ENCODE measurements around the gene MINPP1. TPM values are rescaled to one million over a fixed set of nuclear protein-coding genes. Genes with fewer than 3 reads are reported as not detected.

The MINPP1 gene
- total RNA-seq, 2 donors from 2014 or later, result 8.3 to 13.6 TPM

- ATAC-seq, result no peak
- peaks cover 8 to 17% of the 10 kb centered on the region in 2 donors for H3K4me1 Mint-ChIP-seq (ENCODE audit: low read depth in 2 of 2)
- no peak overlapping the region for H3K27ac Mint-ChIP-seq
- DNase-seq (ENCODE audit: low spot score), result no peak
- no peaks in the 10 kb centered on the region for H3K27me3 Mint-ChIP-seq
- no peaks in the 10 kb centered on the region for H3K36me3 Mint-ChIP-seq
- H3K4me3 Mint-ChIP-seq, result no peak overlapping the region
- H3K9me3 Mint-ChIP-seq, result no peaks in the 10 kb centered on the region
These were observed 29.6 kb downstream of the MINPP1 start for GRCh38 chr10:87534173-87534858.

DNA sequence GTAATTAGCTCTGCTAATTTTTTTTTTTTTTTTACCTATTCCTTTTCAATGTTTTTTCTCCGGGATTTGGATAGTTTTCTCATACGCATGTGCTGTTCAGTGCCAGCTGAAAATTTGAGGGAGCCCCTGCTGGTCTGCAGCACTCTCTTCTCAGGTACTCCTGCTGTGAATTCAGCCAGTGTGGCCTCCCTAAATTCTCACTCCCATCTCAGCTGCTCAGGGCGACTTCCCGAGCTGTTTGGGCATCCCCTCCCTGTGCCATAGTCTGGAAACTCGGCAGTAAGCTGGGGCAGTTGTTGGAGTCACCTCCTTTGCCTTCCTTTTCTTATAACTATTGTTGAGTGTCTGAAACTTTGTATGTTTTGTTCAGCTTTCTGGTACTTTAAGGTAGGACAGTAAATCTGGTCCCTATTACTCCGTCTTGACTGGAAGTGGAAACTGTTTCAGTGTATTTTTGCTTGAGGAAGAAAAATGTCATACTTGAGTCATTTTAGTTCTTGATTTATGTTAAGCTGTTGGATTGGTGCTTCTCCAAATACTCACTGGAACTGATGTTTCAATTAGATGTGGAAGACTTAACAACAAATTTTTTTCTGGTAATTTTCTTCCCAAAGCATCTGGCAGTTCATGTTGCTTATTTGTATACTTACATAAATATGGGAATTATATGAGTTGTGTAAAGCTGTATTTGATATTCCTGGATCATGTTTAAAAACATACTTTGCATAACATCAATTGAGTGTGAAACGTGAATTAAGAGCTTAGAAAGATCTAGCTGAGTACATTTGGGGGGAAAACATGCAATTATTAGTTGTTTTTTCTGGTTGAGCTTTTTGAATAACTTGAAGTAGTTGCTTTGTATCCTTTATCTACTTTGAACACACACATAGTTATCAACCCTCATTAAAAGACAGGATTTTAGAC is 33.7 kb downstream of the MINPP1 start:
- H3K27ac Mint-ChIP-seq, result no peak overlapping the region
- no peaks in the 10 kb centered on the region for H3K27me3 Mint-ChIP-seq
- H3K4me3 Mint-ChIP-seq, result no peak overlapping the region
- DNase-seq (ENCODE audit: low spot score) (no peak), ATAC-seq (no peak)
- H3K36me3 Mint-ChIP-seq, result peaks cover 26% of the 10 kb centered on the region
- H3K4me1 Mint-ChIP-seq (ENCODE audit: low read depth in 2 of 2), result peaks cover 12 to 23% of the 10 kb centered on the region in 2 donors
- peaks cover 8% of the 10 kb centered on the region for H3K9me3 Mint-ChIP-seq

DNA sequence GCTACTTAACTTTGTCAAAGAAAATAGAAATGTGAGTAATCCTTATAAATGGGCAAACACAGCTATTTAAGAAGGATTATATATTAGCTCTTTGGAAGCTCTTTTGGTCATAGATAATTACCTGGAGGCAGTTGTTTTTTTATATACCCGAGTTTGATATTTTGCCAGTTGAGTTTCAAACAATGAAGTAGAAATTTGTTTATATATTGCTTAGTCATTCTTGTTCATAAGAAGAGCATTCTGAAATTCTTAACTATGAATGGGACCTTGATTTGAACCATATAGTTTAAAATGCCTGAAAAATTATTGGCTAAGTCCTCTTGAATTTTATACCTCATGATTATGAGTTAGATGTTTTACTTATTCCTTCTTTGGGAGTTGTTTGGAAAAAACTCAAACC is 36.4 kb downstream of the MINPP1 start:
- Mint-ChIP-seq H3K36me3 (peaks cover 26% of the 10 kb centered on the region), H3K9me3 (peaks cover 8% of the 10 kb centered on the region), H3K4me1 (ENCODE audit: low read depth in 2 of 2) (peaks cover 20 to 30% of the 10 kb centered on the region in 2 donors), H3K4me3 (no peak overlapping the region), H3K27me3 (no peaks in the 10 kb centered on the region), H3K27ac (no peak overlapping the region)
- ATAC-seq (no peak), DNase-seq (ENCODE audit: low spot score) (no peak)

DNA sequence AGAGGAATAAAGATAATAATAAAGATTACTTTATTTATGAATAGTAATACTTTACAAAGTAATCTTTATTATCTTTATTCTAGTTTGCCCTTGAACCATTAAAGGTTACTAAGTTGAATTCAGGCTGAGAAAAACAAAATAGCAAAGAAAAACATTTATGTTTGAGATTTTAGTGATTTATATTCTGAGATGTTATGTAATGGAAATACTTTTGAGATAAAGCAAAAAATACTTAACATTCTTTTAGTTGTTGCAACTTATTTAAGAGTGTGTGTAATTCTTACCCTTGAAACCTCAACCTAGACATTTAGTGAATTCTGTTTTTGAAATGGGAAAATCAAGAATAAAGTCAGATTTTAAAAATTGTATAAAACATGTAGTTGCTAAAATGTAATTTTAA is 40.0 kb downstream of the MINPP1 start:
- ATAC-seq, result no peak
- Mint-ChIP-seq H3K27ac (no peak overlapping the region), H3K36me3 (peaks cover 26% of the 10 kb centered on the region)

DNA sequence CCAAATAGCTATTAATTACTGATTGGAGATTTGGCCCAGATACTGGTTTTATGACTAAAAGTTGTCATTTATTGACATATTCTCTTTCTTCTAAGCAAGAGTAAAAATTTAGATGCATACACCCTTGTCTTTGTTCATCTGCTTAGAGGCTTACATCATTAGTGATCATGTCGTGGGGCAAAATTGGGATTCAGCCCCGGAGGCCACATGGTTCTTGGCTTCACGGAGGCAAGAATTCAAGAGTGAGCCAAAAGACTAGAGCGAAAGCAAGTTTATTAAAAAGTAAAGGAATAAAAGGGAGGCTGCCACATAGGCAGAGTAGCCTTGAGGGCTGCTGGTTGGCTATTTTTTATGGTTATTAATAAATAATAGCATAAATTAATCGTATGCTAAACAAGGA is 41.1 kb downstream of the MINPP1 start:
- Mint-ChIP-seq H3K27ac (peak overlapping the region in 1 of 2 donors; percentile 77), H3K27me3 (no peaks in the 10 kb centered on the region), H3K9me3 (peaks cover 8% of the 10 kb centered on the region), H3K4me1 (ENCODE audit: low read depth in 2 of 2) (peaks cover 17% of the 10 kb centered on the region in 2 donors), H3K4me3 (no peak overlapping the region), H3K36me3 (peaks cover 20% of the 10 kb centered on the region)
- DNase-seq (ENCODE audit: low spot score) (no peak), ATAC-seq (no peak)

More for the DNA sequence above, 40.0 kb downstream of the MINPP1 start:
- Mint-ChIP-seq H3K9me3 (peaks cover 8% of the 10 kb centered on the region), H3K27me3 (no peaks in the 10 kb centered on the region), H3K4me3 (no peak overlapping the region), H3K4me1 (ENCODE audit: low read depth in 2 of 2) (peaks cover 17 to 18% of the 10 kb centered on the region in 2 donors)
- DNase-seq (ENCODE audit: low spot score), result no peak

DNA sequence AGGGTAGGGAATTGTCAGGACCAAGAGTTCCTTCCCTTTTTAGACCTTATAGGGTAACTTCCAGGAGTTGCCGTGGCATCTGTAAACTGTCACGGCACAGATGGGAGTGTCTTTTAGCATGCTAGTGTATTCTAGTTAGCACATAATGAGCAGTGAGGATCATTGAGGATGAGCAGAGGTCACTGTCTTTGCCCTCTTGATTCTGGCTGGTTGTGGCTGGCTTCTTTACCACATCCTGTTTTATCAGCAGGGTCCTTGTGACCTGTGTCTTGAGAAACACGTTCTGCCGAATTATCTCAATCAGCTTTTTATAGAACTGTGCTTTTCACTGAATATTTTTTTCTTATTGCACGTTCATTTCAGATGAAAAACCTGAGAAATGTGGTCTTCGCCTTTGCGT is 41.5 kb downstream of the MINPP1 start:
- no peak for DNase-seq (ENCODE audit: low spot score)
- ATAC-seq, result peak; percentile 82 to 89
- Mint-ChIP-seq H3K4me3 (peak overlapping the region; percentile 60), H3K9me3 (peaks cover 8% of the 10 kb centered on the region), H3K4me1 (ENCODE audit: low read depth in 2 of 2) (peaks cover 17 to 20% of the 10 kb centered on the region in 2 donors), H3K27ac (peak overlapping the region; percentile 49 to 77), H3K27me3 (no peaks in the 10 kb centered on the region), H3K36me3 (peaks cover 19% of the 10 kb centered on the region)

DNA sequence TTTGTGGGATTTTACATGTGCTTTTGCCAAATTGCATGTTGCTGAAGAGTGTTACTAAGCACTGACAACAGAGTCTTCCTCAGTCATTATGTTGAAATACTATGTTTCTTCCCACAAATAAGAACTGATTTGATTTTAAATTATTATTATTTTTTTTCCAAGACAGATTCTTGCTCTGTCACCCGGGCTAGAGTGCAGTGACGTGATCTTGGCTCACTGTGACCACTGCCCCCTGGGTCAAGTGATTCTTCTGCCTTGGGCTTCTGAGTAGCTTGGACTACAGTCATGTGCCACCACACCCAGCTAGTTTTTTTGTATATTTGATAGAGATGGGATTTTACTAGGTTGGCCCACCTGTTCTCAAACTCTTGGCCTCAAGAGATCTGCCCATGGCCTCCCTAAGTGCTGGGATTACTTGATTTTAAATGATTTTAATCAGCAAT is 42.3 kb downstream of the MINPP1 start:
- Mint-ChIP-seq H3K36me3 (peaks cover 12% of the 10 kb centered on the region), H3K9me3 (peaks cover 8% of the 10 kb centered on the region)
- ATAC-seq, result no peak

GRCh38 chr10:87547734-87548311 is 43.1 kb downstream of the MINPP1 start:
- no peak overlapping the region for H3K27ac Mint-ChIP-seq
- H3K9me3 Mint-ChIP-seq, result peaks cover 4% of the 10 kb centered on the region
- H3K4me1 Mint-ChIP-seq (ENCODE audit: low read depth in 2 of 2), result peaks cover 18 to 20% of the 10 kb centered on the region in 2 donors
- H3K36me3 Mint-ChIP-seq, result peaks cover 9% of the 10 kb centered on the region
- no peaks in the 10 kb centered on the region for H3K27me3 Mint-ChIP-seq
- H3K4me3 Mint-ChIP-seq, result no peak overlapping the region
- DNase-seq (ENCODE audit: low spot score) (no peak), ATAC-seq (no peak)

More for the DNA sequence above, 42.3 kb downstream of the MINPP1 start:
- DNase-seq (ENCODE audit: low spot score), result no peak
- no peaks in the 10 kb centered on the region for H3K27me3 Mint-ChIP-seq
- no peak overlapping the region for H3K27ac Mint-ChIP-seq
- H3K4me3 Mint-ChIP-seq, result no peak overlapping the region
- H3K4me1 Mint-ChIP-seq (ENCODE audit: low read depth in 2 of 2), result peaks cover 17 to 20% of the 10 kb centered on the region in 2 donors

DNA sequence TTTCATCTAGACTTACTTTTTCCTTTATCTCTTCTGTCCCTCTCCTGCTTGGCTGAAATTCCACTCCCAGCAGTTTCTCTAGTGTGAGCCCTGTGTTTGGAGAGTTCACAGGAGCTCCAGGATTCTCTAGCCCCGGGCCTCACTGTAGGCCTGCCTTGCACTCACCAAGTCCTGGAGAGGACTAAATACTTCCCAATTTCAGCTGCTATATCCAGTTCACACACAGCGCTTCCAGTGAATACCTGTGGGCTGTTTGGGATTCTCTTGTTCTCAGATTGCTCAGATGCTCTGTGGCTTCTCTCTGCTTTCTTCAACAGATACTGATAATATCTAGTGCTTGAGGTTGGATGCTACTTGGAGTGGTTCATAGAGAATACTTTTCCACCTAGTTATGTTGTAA is 46.0 kb downstream of the MINPP1 start:
- Mint-ChIP-seq H3K9me3 (no peaks in the 10 kb centered on the region), H3K27ac (no peak overlapping the region), H3K36me3 (peaks cover 10% of the 10 kb centered on the region), H3K27me3 (no peaks in the 10 kb centered on the region), H3K4me3 (no peak overlapping the region), H3K4me1 (ENCODE audit: low read depth in 2 of 2) (peaks cover 14 to 17% of the 10 kb centered on the region in 2 donors)
- ATAC-seq (no peak), DNase-seq (ENCODE audit: low spot score) (no peak)

- H3K4me1 Mint-ChIP-seq (ENCODE audit: low read depth in 2 of 2), result peaks cover 9 to 11% of the 10 kb centered on the region in 2 donors
- peaks cover 10% of the 10 kb centered on the region for H3K36me3 Mint-ChIP-seq
- H3K27ac Mint-ChIP-seq, result no peak overlapping the region
- no peak overlapping the region for H3K4me3 Mint-ChIP-seq
- no peak for ATAC-seq
- no peaks in the 10 kb centered on the region for H3K9me3 Mint-ChIP-seq
- no peak for DNase-seq (ENCODE audit: low spot score)
- H3K27me3 Mint-ChIP-seq, result no peaks in the 10 kb centered on the region
These were observed 46.6 kb downstream of the MINPP1 start for GRCh38 chr10:87551326-87551725.

GRCh38 chr10:87552248-87552929 is 47.7 kb downstream of the MINPP1 start:
- DNase-seq (ENCODE audit: low spot score) (no peak), ATAC-seq (no peak)
- Mint-ChIP-seq H3K4me3 (no peak overlapping the region), H3K36me3 (peaks cover 10% of the 10 kb centered on the region), H3K27me3 (no peaks in the 10 kb centered on the region), H3K9me3 (no peaks in the 10 kb centered on the region), H3K4me1 (ENCODE audit: low read depth in 2 of 2) (peaks cover 6 to 7% of the 10 kb centered on the region in 2 donors), H3K27ac (no peak overlapping the region)

DNA sequence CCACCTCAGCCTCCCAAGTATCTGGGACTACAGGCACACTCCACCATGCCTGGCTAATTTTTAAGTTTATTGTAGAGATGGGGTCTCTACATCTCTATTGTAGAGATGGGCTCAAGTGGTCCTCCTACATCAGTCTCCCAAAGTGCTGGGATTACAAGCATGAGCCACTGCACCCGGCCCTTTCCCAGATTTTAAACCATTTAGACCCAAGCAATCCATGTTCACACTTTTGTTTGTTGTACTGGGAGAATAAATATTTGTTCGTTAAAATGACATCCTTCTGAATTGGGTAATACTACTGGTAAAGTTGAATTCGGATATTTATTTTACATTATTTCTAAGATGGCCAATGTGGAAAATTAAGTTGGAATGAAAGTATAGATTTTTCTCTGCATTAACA is 52.7 kb downstream of the MINPP1 start:
- ATAC-seq (no peak), DNase-seq (ENCODE audit: low spot score) (no peak)
- peaks cover 10% of the 10 kb centered on the region for H3K36me3 Mint-ChIP-seq
- H3K4me1 Mint-ChIP-seq (ENCODE audit: low read depth in 2 of 2), result peaks cover 0 to 2% of the 10 kb centered on the region in 2 donors
- H3K4me3 Mint-ChIP-seq, result no peak overlapping the region
- H3K27ac Mint-ChIP-seq, result no peak overlapping the region
- H3K27me3 Mint-ChIP-seq, result peaks cover under 1 to 2% of the 10 kb centered on the region in 2 donors
- no peaks in the 10 kb centered on the region for H3K9me3 Mint-ChIP-seq

DNA sequence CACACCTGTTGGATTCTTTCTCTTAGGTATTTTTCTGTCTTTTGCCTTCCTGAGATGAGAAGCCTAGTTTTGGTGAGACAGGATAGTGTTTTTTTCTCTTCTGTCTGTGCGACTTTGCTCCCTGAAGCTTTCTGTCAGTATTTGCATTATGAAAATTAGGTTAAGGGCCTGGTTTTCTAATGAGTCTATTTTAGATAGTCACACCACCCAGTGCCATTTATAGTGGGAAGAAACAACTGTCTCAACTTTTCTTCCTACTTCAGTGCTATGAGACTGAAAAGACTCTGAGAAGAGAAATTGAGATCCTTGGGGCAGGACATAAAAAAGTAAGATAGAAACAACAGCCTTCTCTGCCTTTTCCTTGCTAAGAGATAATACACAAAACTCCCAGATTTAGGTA is 53.6 kb downstream of the MINPP1 start:
- Mint-ChIP-seq H3K4me3 (no peak overlapping the region), H3K27ac (no peak overlapping the region), H3K36me3 (peaks cover 10% of the 10 kb centered on the region)

More for the DNA sequence above, 53.6 kb downstream of the MINPP1 start:
- Mint-ChIP-seq H3K4me1 (ENCODE audit: low read depth in 2 of 2) (no peaks in the 10 kb centered on the region), H3K9me3 (no peaks in the 10 kb centered on the region), H3K27me3 (peaks cover 6 to 9% of the 10 kb centered on the region in 2 donors)
- ATAC-seq (no peak), DNase-seq (ENCODE audit: low spot score) (no peak)
